ENCODE measurements around the gene SMIM24.

GRCh38 chr19:3519126-3519525 is 38.8 kb upstream of the SMIM24 start:
- no peak for TF ChIP-seq CTCF (IDR thresholded peaks at IDR 0.05)
- TF ChIP-seq POLR2AphosphoS5 (IDR thresholded peaks at IDR 0.05) = no peak
- TF ChIP-seq POLR2A (IDR thresholded peaks at IDR 0.05) = no peak
- TF ChIP-seq EP300 (IDR thresholded peaks at IDR 0.05) = no peak
